CMK (cell line): Measurements from ENCODE around the gene FERMT2.

Experiments used
- DNase-seq: peaks from one replicate; pipeline ENCODE4 v3.0.0-alpha.2; 2010; ENCODE audit warnings: low read depth

Gene FERMT2

DNA sequence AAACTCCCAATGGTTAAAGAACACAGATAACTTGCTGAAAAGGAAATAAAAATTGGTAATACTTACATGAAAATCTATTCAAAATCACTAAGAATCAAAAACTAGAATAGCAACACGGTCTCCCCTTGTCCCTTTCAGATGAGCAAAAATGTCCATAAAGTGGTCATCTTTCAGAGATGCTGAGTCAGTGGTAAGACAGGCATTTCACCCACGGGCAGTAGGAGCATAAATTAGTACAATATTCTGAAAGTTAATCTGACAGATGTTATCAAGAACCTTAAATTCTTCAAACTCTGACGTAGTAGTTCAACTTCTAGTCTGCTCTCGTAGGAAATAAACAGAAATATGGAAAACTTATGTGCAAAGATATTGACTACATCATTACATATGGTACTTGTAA lies 126.4 kb downstream of the FERMT2 start:
- DNase-seq, result no peak

DNA sequence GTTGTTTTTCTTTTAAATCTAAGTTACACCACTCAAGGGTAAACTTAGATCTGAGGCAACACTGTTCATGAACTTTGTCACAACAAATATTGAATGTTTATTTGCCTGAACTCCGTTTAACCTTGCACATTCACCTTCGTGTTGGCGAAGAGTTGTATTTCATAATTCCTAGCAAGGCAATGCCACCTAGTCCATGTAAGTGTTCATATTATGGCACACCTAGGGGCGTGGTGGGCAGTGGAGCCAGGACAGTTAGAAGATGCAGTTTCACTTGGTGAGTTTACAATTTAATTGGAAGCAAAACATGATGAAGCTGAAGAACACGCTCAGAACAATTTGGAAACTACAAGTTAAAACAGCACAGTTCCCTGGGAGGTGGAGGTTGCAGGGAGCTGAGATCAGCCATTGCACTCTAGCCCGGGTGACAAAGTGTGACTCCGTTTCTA lies 129.0 kb downstream of the FERMT2 start:
- DNase-seq, result no peak

DNA sequence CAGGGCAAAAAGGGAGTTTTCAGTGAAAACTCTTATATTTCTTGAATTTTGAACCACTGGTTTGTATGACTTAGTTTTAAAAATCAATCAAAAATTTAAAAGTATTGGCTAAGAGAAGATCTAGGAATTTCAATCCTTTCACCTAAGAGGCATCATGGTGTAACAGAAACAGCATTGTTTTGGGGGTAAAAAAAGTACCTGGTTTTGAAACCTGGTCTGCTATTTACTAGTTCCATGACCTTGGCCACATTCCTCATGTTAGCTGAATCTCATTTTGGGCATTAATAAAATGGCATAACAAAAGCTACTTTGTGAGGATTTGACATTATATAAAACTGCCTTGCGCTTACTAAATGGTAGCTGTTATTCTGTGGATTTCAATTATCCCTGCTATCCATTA lies 142.7 kb downstream of the FERMT2 start:
- no peak for DNase-seq
